ENCODE results near the gene SH3BP5L. TPM values are rescaled to one million over a fixed set of nuclear protein-coding genes. Genes with fewer than 3 reads are reported as not detected.

SH3BP5L gene
- total and polyA plus RNA-seq, 2 donors (not counting 1 experiment from before 2014, with no cell fraction given) = 17.5 to 19.8 TPM

GRCh38 chr1:248817065-248817464 lies 8.7 kb downstream of the SH3BP5L start:
- peaks cover 50% of the 10 kb centered on the region for H3K79me2 ChIP-seq (ENCODE audit: control insufficient read depth, insufficient read depth, low read length)
- H3K9ac ChIP-seq (ENCODE audit: insufficient read depth, low read length) = no peak overlapping the region
- no peaks in the 10 kb centered on the region for H3K9me3 ChIP-seq (ENCODE audit: control insufficient read depth, insufficient read depth, low read depth, low read length)
- H3K36me3 ChIP-seq (ENCODE audit: control insufficient read depth, insufficient read depth, low read length) = peaks cover 31% of the 10 kb centered on the region
- no peak overlapping the region for H2AFZ ChIP-seq (ENCODE audit: low read length)
- TF ChIP-seq CTCF (conservative IDR thresholded peaks at IDR 0.05 in 1 of 2, IDR thresholded peaks at IDR 0.05 in 1 of 2; ENCODE audit: low read depth in 1 of 2, low read length in 2 of 2) = no peak
- TF ChIP-seq EZH2 (IDR thresholded peaks at IDR 0.05; ENCODE audit: low read length, missing control alignments) = no peak
- H3K4me2 ChIP-seq (ENCODE audit: extremely low read depth, insufficient read depth, low read length) = no peak overlapping the region
- H4K20me1 ChIP-seq (ENCODE audit: control insufficient read depth, extremely low read depth, insufficient read depth, low read length) = no peaks in the 10 kb centered on the region
- H3K4me1 ChIP-seq (ENCODE audit: control insufficient read depth, extremely low read depth, insufficient read depth, low read length) = peaks cover 21% of the 10 kb centered on the region
- no peaks in the 10 kb centered on the region for H3K27me3 ChIP-seq (ENCODE audit: control insufficient read depth, insufficient read depth, low read length)
- H3K27ac ChIP-seq (ENCODE audit: insufficient read depth, low read length) = no peak overlapping the region
- no peak for DNase-seq (ENCODE audit: low read depth in 2 of 2)
- H3K4me3 ChIP-seq (replicated peaks in 1 of 4; ENCODE audit: control extremely low read depth in 1 of 4, insufficient read depth in 1 of 4, low read depth in 3 of 4, low read length in 4 of 4) = no peak overlapping the region

- H3K4me2 ChIP-seq (ENCODE audit: extremely low read depth, insufficient read depth, low read length) = no peak overlapping the region
- no peak for DNase-seq (ENCODE audit: low read depth in 2 of 2)
- TF ChIP-seq EZH2 (IDR thresholded peaks at IDR 0.05; ENCODE audit: low read length, missing control alignments) (no peak), CTCF (conservative IDR thresholded peaks at IDR 0.05 in 1 of 2, IDR thresholded peaks at IDR 0.05 in 1 of 2; ENCODE audit: low read depth in 1 of 2, low read length in 2 of 2) (no peak)
- H3K4me3 ChIP-seq (replicated peaks in 1 of 4; ENCODE audit: control extremely low read depth in 1 of 4, insufficient read depth in 1 of 4, low read depth in 3 of 4, low read length in 4 of 4) = no peak overlapping the region
- H3K9ac ChIP-seq (ENCODE audit: insufficient read depth, low read length) = no peak overlapping the region
- H3K27me3 ChIP-seq (ENCODE audit: control insufficient read depth, insufficient read depth, low read length) = no peaks in the 10 kb centered on the region
- peaks cover 13% of the 10 kb centered on the region for H3K4me1 ChIP-seq (ENCODE audit: control insufficient read depth, extremely low read depth, insufficient read depth, low read length)
- no peak overlapping the region for H3K27ac ChIP-seq (ENCODE audit: insufficient read depth, low read length)
- peaks cover 42% of the 10 kb centered on the region for H3K79me2 ChIP-seq (ENCODE audit: control insufficient read depth, insufficient read depth, low read length)
- H3K36me3 ChIP-seq (ENCODE audit: control insufficient read depth, insufficient read depth, low read length) = peaks cover 36% of the 10 kb centered on the region
- no peak overlapping the region for H2AFZ ChIP-seq (ENCODE audit: low read length)
- H4K20me1 ChIP-seq (ENCODE audit: control insufficient read depth, extremely low read depth, insufficient read depth, low read length) = no peaks in the 10 kb centered on the region
- no peaks in the 10 kb centered on the region for H3K9me3 ChIP-seq (ENCODE audit: control insufficient read depth, insufficient read depth, low read depth, low read length)
These were observed 9.5 kb downstream of the SH3BP5L start for GRCh38 chr1:248816042-248816851.

- Histone ChIP-seq H3K4me1 (ENCODE audit: control insufficient read depth, extremely low read depth, insufficient read depth, low read length) (peaks cover 13% of the 10 kb centered on the region), H3K4me3 (replicated peaks in 1 of 4; ENCODE audit: control extremely low read depth in 1 of 4, insufficient read depth in 1 of 4, low read depth in 3 of 4, low read length in 4 of 4) (no peak overlapping the region), H3K27me3 (ENCODE audit: control insufficient read depth, insufficient read depth, low read length) (no peaks in the 10 kb centered on the region), H3K79me2 (ENCODE audit: control insufficient read depth, insufficient read depth, low read length) (peaks cover 34% of the 10 kb centered on the region), H3K36me3 (ENCODE audit: control insufficient read depth, insufficient read depth, low read length) (peaks cover 36% of the 10 kb centered on the region), H4K20me1 (ENCODE audit: control insufficient read depth, extremely low read depth, insufficient read depth, low read length) (no peaks in the 10 kb centered on the region), H3K9ac (ENCODE audit: insufficient read depth, low read length) (no peak overlapping the region), H2AFZ (ENCODE audit: low read length) (no peak overlapping the region), H3K27ac (ENCODE audit: insufficient read depth, low read length) (no peak overlapping the region), H3K9me3 (ENCODE audit: control insufficient read depth, insufficient read depth, low read depth, low read length) (no peaks in the 10 kb centered on the region), H3K4me2 (ENCODE audit: extremely low read depth, insufficient read depth, low read length) (no peak overlapping the region)
- TF ChIP-seq CTCF (conservative IDR thresholded peaks at IDR 0.05 in 1 of 2, IDR thresholded peaks at IDR 0.05 in 1 of 2; ENCODE audit: low read depth in 1 of 2, low read length in 2 of 2) (no peak), EZH2 (IDR thresholded peaks at IDR 0.05; ENCODE audit: low read length, missing control alignments) (no peak)
- no peak for DNase-seq (ENCODE audit: low read depth in 2 of 2)
These were observed 10.2 kb downstream of the SH3BP5L start for GRCh38 chr1:248815407-248816034.

Measured in fibroblast of lung (primary cell).